CD4-positive, alpha-beta T cell treated with Interleukin-6 for 4 hours (primary cell): Measurements from ENCODE around the gene LY9.

ENCODE experiments used
- DNase-seq: peaks from one replicate; pipeline ENCODE4 v3.0.0-alpha.2; 2020; ENCODE audit warnings: mixed read lengths

Gene LY9

DNA sequence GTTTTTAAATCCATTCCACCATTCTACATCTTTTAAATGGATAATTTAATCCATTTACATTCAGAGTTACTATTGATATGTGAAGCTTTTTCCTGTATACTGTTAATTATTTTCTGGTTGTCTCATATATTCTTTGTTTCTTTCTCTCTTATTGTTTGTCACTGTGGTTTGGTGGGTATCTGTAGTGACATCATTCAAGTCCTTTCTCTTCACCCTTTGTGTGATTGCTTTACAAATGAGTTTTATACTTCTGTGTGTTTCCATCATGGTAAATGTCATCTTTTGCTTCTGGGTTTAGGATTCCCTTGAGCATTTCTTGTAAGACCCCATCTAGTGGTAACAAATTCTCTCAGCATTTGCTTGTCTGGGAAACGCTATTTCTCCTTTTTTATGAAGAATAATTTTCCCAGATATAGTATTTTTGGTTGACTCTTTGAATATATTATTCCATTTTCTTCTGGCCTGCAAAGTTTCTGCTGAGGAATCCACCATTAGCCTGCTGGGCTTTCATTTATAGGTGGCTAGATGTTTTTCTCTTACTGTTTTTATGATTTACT lies 10.2 kb downstream of the LY9 start:
- no peak for DNase-seq

DNA sequence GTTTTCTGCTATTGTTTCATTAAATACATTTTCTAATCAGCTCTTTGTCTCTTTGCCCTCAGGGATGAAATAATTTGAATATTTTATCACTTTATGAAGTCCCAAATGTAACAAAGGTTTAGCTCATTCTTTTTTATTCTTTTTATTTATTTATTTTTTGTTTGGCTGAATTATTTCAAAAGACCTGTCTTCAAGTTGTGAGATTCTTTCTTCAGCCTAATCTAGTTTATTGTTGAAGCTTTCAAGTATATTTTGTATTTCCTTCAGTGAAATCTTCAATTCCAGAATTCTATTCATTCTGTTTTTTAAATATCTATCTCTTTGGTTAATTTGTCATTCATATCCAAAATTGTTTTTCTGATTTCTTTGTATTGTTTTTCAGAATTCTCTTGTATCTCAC lies 10.8 kb downstream of the LY9 start:
- no peak for DNase-seq

DNA sequence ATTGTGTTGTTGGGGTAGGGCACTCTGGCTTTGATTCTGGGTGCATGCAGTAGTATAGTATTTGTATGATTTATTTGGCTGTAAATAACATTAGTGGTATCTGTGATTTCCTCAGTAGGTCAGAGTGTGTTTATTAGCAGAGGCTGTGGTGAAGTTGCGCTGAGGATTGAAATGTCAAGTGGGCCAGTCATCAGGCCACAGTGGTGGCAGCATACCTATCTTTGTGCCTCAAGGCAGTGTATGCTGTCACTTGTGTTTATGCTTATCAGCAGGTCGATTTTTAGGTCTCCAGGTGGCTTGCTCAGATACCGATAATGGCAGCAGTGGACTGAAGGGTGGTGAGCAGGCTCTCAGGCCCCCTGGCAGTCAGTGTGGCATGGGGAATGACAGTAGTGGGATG lies 11.3 kb downstream of the LY9 start:
- DNase-seq: no peak

DNA sequence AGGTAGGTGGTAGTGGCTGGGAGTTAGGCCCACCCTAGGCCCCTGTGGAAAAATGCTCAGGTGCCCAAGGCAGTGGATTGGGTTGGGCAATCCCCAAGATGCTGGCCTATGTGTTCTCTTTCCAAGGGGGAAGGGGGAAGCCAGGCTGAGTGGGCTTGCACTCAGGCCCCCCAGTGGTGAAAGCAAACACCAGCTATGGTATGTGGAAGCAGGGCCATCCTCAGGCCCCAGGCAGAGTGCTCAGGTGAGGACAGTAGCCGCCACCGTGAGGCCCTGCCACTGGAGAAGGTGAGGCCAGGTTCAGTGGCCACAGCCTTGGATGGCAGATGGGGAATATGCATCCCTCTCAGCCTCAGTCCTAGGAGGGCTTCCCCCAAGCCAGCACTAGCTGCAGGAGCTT lies 11.8 kb downstream of the LY9 start:
- DNase-seq: no peak

DNA sequence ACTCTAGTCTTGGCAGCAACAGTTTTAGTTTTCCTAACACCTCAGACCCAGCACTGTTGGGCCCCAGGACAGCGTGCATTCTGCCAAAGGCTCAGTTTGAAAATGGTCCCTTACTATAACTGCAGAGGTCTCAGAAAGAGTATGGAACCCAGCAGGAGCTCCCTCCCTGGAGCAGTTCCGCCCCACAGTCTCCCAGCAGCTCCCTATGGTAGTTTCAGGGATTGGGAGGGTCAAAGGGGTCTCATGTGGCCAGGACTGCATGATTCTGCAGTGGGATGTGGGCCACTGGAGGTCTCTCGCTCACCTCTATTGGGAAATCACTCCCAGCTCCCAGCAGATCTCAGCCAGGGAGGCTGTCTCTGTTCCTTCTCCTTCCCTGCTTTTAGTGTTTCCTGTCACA lies 12.3 kb downstream of the LY9 start:
- no peak for DNase-seq

DNA sequence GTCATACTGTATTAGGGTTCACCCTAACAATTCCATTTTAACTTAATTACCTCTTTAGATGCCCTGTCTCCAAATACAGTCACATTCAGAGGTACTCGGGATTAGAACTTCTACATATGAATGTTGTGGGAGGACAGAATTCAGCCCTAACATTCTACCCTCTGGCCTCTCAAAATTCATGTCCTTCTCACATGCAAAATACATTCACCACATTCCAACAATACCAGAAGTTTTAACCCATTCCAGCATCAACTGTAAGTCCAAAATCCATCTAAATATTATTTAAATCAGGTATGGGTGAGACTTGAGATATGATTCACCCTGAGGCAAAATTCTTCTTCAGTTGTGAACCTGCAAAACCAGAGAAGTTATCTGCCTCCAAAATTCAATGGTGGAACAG lies 14.5 kb downstream of the LY9 start:
- no peak for DNase-seq

DNA sequence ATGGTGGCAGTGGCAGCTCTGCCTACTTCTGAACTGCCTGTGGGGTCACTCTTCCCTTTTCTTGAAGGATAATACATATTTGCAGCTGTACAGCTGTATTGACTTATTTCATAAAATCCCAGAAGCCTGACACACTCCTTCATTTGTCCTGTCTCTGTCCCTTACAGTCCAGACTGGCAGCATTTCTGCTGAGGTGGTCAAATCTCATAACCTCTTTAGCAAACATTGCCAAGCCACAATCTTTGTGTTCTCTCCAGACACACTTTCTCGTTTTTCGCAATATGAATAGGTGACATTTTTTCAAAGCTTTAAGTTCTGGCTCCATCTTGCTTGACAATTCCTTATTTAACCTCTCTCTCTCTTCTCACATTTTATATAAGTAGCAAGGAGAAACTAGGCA lies 15.2 kb downstream of the LY9 start:
- no peak for DNase-seq

DNA sequence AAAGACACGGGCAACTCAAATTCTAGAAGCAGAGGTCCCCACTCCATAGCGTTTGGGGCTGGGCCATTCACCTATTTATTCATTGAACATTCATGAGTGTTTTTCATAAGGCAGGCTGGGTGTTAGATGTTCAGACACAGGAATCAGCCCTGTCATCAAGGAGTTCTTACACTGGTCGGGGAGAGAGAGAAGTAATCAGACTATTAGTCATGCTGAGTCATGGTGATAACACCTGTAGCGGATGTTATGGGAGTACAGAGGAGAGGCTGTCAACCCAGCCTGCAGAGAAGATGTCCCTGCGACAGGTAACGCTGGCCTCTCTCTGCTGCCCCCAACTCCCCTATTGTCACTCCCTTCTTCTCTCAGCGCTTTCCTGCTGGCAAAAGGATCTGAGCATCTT lies 17.2 kb downstream of the LY9 start:
- peak; percentile 28 for DNase-seq

DNA sequence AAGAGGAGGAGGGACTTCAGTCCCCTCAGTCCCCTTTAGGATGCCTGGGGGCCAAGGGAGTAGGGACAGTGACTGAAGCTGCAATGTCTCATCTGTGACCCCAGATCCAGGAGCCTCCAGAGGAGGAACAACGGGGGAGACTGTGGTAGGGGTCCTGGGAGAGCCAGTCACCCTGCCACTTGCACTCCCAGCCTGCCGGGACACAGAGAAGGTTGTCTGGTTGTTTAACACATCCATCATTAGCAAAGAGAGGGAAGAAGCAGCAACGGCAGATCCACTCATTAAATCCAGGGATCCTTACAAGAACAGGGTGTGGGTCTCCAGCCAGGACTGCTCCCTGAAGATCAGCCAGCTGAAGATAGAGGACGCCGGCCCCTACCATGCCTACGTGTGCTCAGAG lies 18.3 kb downstream of the LY9 start:
- no peak for DNase-seq

DNA sequence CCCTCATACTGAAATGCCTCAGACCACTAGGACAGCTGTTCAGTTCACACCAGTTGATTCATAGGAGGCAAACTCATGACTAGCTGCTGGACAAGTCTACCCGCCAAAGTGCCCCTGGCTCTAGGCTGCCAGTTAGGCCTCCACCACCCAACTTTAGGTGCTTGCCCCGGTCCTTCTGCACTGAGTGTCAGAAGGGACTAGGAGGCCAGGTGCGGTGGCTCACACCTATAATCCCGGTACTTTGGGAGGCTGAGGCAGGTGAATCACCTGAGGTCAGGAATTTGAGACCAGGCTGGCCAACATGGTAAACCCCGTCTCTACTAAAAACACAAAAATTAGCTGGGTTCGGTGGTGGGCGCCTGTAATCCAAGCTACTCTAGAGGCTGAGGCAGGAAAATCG lies 18.9 kb downstream of the LY9 start:
- DNase-seq: no peak

DNA sequence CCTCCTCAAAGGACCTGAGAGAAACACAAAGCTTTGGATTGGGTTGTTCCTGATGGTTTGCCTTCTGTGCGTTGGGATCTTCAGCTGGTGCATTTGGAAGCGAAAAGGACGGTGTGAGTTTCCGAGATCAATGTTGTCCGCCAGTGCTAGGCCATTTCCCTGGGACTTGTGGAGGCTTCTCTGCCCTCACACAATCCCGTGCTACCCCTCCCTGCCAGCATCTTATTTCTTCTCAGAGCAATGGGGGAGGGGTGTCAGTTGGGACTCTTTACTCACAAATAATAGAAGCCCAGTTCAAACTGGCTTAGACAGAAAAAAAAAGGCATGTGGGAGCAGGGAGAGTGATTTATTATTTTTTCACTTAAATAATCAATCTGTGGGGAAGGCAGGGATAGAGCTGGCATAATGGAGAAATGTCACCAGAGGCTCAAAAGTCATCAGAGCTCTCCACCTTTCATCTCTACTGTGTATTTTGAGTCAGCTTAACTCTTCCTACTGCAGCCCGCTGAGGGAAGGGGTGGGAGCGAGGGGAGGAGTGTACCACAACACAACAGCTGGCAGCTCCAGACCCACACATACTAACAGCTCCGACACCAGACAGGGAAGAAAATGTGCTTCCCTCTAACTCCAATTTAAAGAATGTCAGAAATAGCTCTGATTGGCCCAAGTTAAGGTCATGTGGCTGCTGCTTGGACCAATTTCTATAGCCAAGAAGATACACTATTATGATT lies 22.4 kb downstream of the LY9 start:
- no peak for DNase-seq

DNA sequence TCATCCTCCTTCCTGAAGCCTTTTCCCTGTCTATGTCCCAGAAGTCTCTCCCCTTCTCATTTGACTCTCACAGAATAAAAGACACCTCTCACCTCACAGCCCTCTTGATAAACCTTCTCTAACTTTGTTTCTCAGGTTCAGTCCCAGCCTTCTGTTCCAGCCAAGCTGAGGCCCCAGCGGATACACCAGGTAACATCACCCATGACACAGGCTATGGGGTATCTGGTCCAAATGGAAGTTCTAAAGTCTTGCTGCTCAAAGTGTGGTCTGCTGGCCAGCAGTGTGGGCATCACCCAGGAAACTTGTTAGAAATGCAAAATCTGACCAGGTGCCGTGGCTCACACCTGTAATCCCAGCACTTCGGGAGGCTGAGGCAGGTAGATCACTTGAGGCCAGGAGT lies 23.2 kb downstream of the LY9 start:
- no peak for DNase-seq

DNA sequence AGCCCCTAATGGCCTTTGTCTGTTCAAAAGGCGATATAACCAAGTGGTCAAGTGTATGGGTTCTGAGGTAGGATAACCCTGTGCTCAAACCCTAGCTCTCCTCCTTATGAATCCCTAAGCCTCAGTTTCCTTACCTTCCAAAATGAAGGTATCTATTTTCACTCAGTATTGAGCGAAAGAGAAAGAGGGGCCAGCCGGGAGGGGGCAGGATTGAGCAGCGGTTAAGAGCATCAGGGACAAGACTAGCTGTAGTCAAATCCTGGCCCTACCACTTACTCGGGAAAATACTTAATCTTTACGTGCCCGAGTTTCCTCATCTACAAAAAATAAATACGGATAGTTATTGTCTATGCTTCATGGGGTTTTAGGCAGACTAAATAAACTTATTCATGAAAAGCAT lies 25.7 kb downstream of the LY9 start:
- no peak for DNase-seq

DNA sequence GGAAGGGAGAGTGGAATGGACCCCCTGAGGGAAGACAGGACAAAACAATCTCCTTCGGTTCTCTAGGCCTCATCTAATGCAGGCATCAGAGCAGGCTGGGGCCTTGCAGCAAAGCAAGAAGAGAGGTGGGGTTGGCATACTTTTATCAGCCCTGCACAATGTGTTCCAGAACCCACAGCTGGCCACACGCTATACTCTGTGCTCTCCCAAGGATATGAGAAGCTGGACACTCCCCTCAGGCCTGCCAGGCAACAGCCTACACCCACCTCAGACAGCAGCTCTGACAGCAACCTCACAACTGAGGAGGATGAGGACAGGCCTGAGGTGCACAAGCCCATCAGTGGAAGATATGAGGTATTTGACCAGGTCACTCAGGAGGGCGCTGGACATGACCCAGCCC lies 27.3 kb downstream of the LY9 start:
- DNase-seq: no peak

DNA sequence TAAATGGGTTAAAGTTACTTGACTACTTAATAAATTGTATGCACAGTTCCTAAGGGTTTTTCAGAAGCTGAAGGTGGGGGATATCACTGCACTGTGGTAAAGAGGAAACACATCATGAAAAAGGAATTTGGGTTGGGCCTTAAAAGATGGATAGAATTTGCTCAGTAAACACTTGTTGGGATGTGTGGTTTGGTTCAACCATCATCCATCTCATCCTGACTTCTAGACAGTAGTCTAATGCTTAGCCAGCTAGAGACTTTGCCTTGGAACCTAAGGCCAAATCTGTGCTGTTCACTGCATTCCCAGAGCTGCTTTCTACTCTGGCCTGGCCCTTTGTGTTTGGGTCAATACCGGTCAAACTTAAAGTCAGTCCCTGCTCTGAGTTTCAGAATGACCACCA lies 30.6 kb downstream of the LY9 start:
- no peak for DNase-seq

DNA sequence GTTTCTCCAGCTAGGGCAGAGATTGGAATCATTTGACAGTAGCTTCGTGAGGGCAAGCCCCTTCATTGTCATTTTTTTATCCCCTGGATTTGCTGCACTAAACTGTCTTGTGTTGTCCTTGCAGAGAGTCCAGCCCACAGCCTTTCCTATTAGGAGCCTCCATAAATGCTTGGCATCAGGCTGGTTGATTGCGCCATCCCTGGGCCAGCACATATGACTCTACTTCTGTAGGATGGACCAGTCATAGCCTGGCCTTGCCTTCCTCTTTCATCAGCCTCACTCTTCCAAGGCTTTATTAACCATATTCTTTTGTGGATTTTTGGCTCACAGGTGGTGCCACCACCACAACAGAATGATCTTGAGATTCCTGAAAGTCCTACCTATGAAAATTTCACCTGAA lies 31.4 kb downstream of the LY9 start:
- no peak for DNase-seq

DNA sequence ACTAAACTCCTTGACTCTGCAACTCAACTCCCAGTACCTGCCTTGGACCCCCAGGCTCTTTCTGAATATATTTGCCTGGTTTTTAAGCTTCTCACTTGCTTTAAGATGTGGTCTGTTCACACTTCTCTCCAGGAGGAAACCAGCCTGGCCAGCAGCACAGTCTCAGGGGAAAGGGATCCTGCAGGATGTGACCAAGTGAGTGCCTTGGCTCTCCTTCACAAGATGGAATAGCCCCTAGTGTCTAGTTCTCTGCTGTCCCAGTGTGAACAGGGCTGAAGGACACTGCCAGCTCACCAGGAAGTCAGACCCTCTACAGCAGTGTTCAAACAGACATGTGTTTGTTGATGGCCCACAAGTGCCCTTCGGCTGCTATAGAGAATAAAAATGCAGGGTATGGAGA lies 33.8 kb downstream of the LY9 start:
- no peak for DNase-seq

DNA sequence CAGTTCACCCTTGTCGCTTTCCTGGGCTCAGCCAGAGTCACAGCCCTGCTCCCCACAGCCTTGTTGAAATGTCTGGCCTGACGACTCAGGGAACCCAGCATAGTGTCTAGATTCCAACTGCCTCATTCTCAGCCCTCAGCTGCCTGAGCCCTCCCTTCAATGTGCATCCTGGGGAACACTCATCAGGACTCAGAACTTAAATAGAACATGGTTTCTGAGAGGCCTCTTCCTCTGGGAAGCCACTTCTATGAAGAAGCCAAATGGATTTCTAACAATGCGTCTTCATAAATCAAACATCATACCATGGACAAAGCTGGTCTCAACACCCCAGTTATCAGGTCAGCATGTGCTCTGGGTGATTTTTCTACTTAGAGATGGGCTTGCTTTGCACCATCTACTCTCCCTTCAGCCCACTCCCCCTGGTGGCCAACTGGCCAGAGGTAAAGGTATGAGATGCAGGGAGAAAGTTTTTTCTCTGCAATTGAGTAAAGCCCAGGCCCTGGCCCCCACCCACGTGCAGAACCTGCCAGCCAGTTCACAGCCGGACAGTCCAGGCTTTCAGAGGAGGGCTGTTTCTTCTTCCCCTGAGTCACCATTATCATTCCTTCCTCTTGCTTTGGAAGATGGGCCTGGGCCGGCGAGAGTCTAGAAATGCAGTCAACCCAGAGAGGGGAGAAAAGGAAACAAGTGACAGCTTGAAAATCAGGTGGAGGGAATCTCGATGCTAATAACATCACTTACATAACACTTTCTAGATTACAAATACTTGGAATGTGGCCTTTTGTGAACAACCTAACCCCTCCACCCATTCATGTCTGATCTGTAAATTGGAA lies 34.6 kb downstream of the LY9 start:
- peak; percentile 89 for DNase-seq

DNA sequence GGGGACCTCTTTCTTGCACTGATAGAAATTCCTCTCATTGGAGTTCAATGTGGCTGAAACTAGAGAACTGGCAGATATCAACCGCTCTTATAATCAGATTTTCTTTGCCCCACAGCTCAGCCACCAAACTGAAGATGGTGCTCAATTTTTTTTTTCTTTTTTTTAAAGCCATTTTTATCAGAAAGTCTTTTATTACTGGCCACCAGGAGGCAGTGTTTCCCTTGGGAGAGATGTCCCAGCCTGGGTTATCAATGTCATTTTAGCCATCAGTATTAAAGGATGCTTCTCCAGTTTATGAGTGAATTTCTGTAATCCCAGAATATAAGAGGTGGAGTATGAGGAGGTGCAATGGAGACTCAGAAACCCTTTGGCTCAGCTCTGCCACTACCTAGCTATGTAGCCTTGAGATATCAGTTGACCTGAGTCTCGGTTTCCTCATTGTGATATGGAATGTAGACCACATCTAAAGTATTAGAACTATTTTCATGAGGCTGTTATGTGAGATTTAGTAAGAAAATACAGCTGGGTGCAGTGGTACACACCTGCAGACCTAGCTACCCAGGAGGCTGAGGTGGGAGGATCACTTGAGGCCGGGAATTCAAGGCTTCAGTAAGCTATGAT lies 39.1 kb downstream of the LY9 start:
- peak; percentile 77 for DNase-seq

DNA sequence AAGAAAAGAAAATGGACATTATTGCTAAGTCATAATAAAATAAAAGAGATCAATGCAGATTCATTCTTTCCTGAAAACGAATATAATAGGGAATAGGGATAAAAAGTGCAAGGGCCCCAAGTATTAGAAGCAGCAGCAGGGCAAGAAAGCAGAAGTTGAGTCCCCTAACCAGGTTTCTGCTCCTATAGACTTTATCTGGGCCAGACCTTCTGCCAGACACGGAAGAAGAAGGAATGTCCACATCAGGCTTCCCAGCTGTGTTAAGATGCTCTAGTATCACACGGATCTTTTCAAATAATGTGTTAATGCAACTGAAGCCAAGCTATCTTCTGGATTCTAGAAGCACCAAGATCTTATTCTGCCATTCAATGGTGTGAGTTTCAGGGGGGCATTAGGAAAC lies 39.8 kb downstream of the LY9 start:
- DNase-seq: no peak

DNA sequence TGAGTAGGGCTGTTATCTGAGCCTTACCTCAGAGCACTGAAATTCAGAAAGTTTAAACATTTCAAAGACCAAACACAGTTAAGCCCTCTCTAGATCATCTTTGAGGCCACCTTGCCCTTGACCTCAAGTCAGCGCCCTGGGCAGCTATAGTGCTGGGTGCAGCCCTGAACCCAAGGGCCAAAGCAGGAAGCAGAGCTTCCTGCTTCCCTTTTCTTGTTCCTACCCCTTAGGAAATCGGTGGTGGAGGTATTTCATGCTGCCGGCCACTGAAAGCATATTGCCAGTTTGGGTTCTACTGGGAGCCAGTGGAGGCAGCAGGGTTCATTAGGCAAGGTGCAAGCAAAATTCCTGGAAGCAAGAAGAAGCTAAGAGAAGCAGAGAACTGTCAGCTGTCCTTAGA lies 40.6 kb downstream of the LY9 start:
- DNase-seq: no peak

DNA sequence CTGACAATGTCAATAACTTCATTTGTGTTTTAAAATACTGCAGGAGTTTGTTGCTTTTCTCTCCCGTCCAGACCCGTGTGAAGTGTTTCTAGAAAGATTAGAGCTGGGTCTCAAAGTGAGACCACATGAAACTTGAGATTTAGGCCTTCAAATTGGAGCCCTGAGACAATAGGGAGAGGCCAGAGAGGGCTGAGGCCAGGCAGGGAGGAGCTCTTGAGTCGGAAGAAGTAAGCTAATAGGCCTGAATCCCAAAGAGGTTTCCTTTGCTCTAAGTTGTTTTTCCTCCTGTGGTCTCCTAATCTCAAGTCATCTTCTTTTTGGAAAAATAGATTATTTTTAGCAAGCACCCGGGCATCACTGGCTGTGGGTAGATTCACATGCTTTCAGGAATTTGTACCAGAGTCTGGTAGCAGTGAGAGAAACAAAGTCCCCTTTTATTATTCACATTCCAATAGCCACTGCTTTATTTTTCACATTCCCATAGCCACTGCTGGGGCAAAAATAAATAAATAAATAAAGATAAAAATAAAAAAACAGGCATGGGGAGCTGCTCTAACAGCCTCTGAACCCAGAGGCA lies 41.1 kb downstream of the LY9 start:
- DNase-seq: no peak

DNA sequence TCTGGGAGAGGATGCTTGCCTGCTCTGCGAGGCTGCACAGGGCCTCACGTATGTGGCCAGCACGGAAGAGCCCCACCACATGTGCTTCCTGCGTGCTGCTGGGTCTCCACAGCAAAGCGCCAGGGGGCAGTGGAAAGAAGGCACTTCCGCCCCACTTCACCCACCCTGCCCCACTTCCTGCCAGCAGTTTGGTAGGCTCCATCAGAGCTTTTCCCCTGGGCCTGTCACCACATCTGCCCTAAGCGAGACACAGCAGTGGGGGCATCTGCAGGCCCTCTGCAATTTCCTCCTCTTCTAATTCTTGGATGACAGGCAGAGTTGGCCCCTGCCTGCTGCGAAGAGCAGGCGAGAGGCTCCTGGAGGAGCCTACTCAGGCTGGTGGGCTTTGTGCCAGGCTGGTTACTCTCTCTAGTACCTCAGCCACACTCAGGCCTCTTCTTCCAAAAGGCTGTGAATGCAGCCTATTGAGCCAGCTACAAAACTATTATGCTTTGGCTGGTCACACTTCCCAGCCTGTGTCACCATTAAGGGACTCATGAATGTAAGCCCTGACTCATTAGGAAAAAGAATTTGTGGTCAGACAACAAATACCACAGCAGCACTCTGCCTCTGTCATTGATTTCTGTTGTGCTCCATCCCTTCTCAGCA lies 41.7 kb downstream of the LY9 start:
- peak; percentile 90 for DNase-seq
